GM12873 (cell line): ENCODE results near the gene BCAR1.

Source experiments
- TF ChIP-seq, protein P1 (sequence below): IDR thresholded peaks from 2 replicates; pipeline ENCODE4 v1.5.1; 2012; ENCODE audit warnings: low read depth, mild to moderate bottlenecking, moderate library complexity, low read length, control low read depth; ENCODE audit not compliant: insufficient read depth; ENCODE audit errors: missing control alignments

Gene BCAR1

DNA sequence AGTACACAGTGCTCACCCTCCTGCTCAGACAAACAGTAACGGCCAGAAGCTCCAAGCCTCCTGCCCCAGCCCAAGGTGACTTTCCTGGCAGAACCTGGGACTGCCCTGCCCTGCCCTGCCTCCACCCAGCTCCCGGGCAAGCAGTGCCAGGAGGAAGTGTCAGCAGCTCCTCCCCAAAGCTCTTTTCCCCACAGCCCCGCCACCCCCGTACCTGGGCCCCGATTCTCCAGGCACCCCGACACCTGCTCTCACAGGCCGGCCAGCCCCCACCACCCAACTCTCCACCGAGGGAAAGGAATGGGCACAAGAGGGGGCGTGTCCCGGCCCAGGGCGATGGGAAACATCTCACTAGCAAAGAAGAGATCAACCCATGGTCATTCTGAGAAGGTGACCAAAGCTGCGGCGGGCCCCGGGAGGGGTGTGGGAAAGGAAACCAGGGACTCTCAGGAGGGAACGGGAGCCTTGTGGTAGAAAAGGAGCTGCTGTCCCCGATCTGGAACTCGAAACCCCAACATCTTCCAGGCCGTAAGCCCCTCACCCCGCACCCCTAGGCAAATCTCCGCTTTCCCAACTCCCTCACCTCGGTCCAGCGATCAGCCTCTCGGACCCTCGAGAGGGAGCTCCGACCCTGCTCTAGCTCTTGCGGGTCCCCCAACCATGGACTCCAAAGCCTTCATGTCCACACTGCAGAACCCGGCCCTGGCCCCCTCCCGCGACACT lies 1.2 kb downstream of the BCAR1 start:
- TF ChIP-seq, protein P1, sequence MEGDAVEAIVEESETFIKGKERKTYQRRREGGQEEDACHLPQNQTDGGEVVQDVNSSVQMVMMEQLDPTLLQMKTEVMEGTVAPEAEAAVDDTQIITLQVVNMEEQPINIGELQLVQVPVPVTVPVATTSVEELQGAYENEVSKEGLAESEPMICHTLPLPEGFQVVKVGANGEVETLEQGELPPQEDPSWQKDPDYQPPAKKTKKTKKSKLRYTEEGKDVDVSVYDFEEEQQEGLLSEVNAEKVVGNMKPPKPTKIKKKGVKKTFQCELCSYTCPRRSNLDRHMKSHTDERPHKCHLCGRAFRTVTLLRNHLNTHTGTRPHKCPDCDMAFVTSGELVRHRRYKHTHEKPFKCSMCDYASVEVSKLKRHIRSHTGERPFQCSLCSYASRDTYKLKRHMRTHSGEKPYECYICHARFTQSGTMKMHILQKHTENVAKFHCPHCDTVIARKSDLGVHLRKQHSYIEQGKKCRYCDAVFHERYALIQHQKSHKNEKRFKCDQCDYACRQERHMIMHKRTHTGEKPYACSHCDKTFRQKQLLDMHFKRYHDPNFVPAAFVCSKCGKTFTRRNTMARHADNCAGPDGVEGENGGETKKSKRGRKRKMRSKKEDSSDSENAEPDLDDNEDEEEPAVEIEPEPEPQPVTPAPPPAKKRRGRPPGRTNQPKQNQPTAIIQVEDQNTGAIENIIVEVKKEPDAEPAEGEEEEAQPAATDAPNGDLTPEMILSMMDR, result no peak

DNA sequence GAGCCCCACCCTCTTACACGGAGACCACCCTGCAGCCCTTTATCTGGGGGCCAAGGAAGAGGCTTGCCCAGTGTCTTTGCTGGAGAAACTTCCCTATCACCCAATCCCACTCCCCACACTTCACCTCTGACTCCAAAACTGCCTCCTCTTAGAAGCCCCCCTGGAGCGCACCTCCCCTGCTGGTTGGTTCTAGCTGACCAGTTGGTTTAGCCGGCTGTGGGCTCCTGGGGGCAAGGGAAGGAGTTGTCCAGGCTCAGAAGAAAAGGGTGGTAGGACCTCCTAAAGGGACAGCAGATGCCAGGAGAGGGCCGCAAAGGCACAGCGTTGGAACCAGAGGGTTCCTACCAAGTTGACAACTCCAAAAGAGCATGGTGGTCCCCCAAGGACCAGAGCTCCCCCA lies 2.0 kb downstream of the BCAR1 start:
- TF ChIP-seq, protein P1, result no peak

DNA sequence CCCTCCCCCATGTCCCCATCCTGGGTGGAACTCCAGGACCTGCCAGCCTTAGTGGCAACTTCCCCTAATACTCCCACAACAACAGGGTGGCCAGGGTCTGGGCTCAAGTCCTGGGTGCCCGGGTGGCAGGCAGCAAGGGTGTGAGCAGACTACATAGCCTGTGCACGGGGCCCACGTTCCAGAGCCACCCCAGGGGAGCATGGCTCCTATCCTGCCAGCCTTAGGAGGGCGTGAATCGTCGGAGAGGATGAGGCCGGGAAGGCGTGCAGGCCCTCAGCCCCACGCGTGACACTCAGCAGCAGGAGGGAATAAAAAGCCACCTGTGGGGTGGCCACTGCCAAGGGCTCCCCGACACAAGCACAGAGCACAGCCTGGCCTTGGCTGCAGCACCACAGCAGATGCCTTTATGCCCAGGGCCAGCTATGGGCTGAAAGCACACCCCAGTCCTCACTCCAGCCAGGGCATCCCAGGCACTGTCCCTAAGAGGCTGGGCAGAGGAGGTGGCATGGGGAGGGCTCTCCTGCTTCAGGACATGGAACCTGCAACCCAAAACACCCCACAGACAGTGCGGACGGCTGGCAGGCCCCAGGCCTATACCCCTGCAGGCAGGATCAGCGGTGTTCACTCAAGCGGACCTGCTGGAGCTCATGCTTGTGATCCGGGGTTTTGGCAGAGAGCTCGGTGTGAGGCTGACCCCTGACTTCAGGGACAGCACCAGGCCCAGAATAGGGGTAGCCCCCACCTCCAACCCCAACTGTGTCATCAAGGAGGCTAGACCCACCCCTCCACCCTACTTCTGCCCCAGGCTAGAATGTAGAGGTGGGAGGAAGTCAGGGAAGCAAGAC lies 2.7 kb downstream of the BCAR1 start:
- TF ChIP-seq, protein P1, result no peak

DNA sequence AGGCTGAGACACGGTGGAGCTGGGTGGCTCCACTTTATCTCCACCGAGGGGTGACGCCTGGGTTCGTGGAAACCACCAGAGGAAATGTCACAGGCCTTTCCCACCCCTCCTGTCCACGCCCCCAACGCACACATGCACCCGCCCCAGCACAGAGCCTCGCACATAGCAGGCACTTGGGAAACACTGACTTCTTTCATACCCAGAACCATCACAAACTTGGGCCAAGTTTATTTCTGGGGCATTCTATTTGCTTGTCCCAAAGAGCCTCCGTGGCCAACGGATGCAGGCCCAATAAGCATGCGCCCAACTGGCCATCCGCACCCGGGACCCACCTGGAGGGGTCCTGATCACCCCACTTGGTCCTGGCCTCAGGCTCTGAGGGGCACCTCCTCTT lies 3.3 kb downstream of the BCAR1 start:
- TF ChIP-seq, protein P1, result no peak

DNA sequence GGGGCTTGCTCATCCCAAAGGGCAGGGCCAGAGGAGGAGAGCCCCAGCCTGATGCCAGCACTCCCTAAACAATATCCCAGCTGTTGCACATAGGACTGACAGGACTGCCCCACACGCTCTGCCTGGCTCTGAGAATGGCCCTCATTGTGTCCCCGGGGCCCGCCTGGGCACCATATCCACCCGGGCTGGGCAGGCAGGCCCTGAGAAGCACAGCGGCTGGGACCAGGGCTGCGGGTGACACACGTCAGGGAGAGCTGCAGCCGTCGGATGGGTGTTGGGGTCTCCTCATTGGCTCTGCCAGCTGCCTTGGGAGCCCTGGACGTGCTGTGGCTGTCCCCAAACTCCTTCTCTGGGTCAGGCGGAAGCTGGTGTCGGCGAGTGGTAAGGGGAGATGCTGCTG lies 4.2 kb downstream of the BCAR1 start:
- TF ChIP-seq, protein P1, result no peak

DNA sequence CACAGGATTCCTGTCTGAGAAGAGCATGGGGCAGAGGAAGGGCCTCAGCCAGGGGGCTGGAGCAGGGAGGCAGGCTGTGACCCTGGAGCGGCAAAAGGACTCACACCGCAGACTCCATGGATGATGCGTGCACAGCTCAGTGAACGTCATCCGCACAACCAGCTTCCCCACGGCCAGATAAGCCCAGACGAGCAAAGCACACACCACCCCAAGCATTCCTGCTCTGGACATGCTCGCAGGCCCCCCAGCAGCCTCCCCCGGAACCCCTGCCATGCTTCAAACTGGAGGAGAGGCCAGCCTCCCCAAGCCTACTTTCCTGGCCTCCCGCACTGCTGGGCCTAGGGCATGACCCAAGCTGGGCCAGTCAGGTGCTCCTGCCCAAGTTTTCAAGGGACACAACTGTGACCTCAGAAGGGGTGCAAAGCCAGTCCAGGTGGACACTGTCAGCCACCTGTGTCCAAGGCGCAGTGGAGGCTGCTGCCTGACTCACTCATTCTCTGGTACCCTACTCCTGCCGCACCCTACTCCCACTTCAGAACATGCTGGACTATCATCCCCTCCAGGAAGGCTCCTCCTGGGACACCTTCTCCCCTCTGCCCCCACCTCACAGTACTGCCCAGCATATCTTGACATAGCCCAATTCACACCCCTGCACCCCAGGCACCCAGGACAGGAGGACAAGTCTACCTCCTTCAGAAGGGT lies 4.8 kb downstream of the BCAR1 start:
- TF ChIP-seq, protein P1, result no peak
